ENCODE measurements around the gene METTL25B. TPM values are rescaled to one million over a fixed set of nuclear protein-coding genes. Genes with fewer than 3 reads are reported as not detected.

Gene METTL25B
- total and polyA plus RNA-seq, 2 of the 4 experiments (the other 2 are of a cell fraction), result 2.3 to 10.1 TPM

GRCh38 chr1:156714830-156715229, 13.4 kb upstream of the METTL25B start:
- H2AFZ ChIP-seq (replicated peaks; ENCODE audit: low read length, poor library complexity), result no peak overlapping the region
- DNase-seq, result no peak
- H3K4me2 ChIP-seq (ENCODE audit: low read depth, low read length), result no peak overlapping the region
- H2BK120ac ChIP-seq (ENCODE audit: low read depth, low read length), result no peak overlapping the region
- no peak overlapping the region for H3K18ac ChIP-seq (ENCODE audit: low read depth, low read length)
- peaks cover 12% of the 10 kb centered on the region for H3K4me1 ChIP-seq (ENCODE audit: control insufficient read depth, insufficient read depth, low read length)
- H3K9me1 ChIP-seq (ENCODE audit: insufficient read depth, low read length), result peaks cover 3% of the 10 kb centered on the region; the same call in 1 of the 2 replicates
- no peak overlapping the region for H3K4me3 ChIP-seq (ENCODE audit: insufficient read depth, low read depth, low read length)
- H2BK15ac ChIP-seq (ENCODE audit: low read depth, low read length), result no peak overlapping the region
- no peak overlapping the region for H2AK5ac ChIP-seq (ENCODE audit: low read depth, low read length)
- H3K23ac ChIP-seq (ENCODE audit: low read depth, low read length), result no peak overlapping the region
- no peak for ATAC-seq (ENCODE audit: low read depth)
- 78% methylated on average over 3 of the region's 3 CpGs; no CpG with 5 or more reads in 1 of the 2 experiments for WGBS, 2 experiments (ENCODE audit: extremely low coverage in 2 of 2, insufficient read length in 1 of 2)
- no peak overlapping the region for H2BK20ac ChIP-seq (ENCODE audit: low read depth, low read length)
- no peaks in the 10 kb centered on the region for H4K20me1 ChIP-seq (ENCODE audit: insufficient read depth, low read length)
- dilution Hi-C loops (cut with HindIII; ENCODE audit: low sequenced_read_pairs, unreplicated experiment) (no loop called here), intact Hi-C loops (cut with micrococcal nuclease) (no loop called here), in situ Hi-C loops (cut with MboI; ENCODE audit: low sequenced_read_pairs) (no loop called here)
- H3K9me3 ChIP-seq (ENCODE audit: control insufficient read depth, insufficient read depth, low read length), result no peaks in the 10 kb centered on the region
- no peak overlapping the region for H4K5ac ChIP-seq (ENCODE audit: low read depth, low read length)
- no peak overlapping the region for H3K14ac ChIP-seq (replicated peaks; ENCODE audit: low read depth, low read length)
- H3K36me3 ChIP-seq (ENCODE audit: control insufficient read depth, insufficient read depth, low read length), result peaks cover under 1% of the 10 kb centered on the region; the same call in 1 of the 2 replicates
- H3K9ac ChIP-seq (ENCODE audit: low read depth, low read length), result no peak overlapping the region
- H3K4ac ChIP-seq (ENCODE audit: low read depth, low read length), result no peak overlapping the region
- ChIA-PET CTCF (interaction anchor here (4.4 kb wide), 1 partner anchor 12 kb away, joined by 18 read pairs; no protein-coding TSS in a partner anchor), POLR2A (ENCODE audit: unreplicated experiment) (interaction anchor here (0.6 kb wide), 1 partner anchor 1409 kb away, joined by 4 read pairs; no protein-coding TSS in a partner anchor)
- TF ChIP-seq SMC3 (IDR thresholded peaks at IDR 0.05; ENCODE audit: low read depth, low read length) (no peak), RCOR1 (IDR thresholded peaks at IDR 0.05; ENCODE audit: insufficient replicate concordance, low read length) (no peak), RAD21 (IDR thresholded peaks at IDR 0.05; ENCODE audit: low read length) (no peak), BHLHE40 (IDR thresholded peaks at IDR 0.05; ENCODE audit: low read depth, low read length) (no peak), CEBPB (IDR thresholded peaks at IDR 0.05; ENCODE audit: low read depth, low read length) (no peak), POLR2A (IDR thresholded peaks at IDR 0.05; ENCODE audit: low read depth, low read length) (no peak), MAFK (IDR thresholded peaks at IDR 0.05; ENCODE audit: low read depth, low read length) (no peak), USF2 (IDR thresholded peaks at IDR 0.05; ENCODE audit: low read depth, low read length) (no peak), CTCF (conservative IDR thresholded peaks at IDR 0.05; ENCODE audit: low read depth, low read length) (no peak), CHD1 (IDR thresholded peaks at IDR 0.05; ENCODE audit: low read depth, low read length) (no peak), MAZ (IDR thresholded peaks at IDR 0.05; ENCODE audit: borderline replicate concordance, low read depth, low read length) (no peak)
- TF ChIP-seq, protein P1, sequence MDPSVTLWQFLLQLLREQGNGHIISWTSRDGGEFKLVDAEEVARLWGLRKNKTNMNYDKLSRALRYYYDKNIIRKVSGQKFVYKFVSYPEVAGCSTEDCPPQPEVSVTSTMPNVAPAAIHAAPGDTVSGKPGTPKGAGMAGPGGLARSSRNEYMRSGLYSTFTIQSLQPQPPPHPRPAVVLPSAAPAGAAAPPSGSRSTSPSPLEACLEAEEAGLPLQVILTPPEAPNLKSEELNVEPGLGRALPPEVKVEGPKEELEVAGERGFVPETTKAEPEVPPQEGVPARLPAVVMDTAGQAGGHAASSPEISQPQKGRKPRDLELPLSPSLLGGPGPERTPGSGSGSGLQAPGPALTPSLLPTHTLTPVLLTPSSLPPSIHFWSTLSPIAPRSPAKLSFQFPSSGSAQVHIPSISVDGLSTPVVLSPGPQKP (IDR thresholded peaks at IDR 0.05; ENCODE audit: borderline replicate concordance, low read depth, low read length), result no peak
- no peak overlapping the region for H4K91ac ChIP-seq (ENCODE audit: insufficient read depth, low read depth, low read length)
- BruUV-seq (replicated peaks), result no TSS peak
- H2BK5ac ChIP-seq (ENCODE audit: low read depth, low read length, poor library complexity, severe bottlenecking), result no peak overlapping the region
- H4K8ac ChIP-seq (ENCODE audit: low read depth in 2 of 2, low read length in 2 of 2), result no peak overlapping the region
- H3K27me3 ChIP-seq (ENCODE audit: control insufficient read depth, insufficient read depth, low read length), result no peaks in the 10 kb centered on the region
- H3K79me1 ChIP-seq (ENCODE audit: low read depth in 1 of 2, low read length in 2 of 2), result peaks cover 0 to 6% of the 10 kb centered on the region in 2 experiments; a peak in 1 of 4 replicates
- no peak overlapping the region for H2AK9ac ChIP-seq (replicated peaks; ENCODE audit: low read depth, low read length, poor library complexity)
- no peak overlapping the region for H3K56ac ChIP-seq (ENCODE audit: extremely low read depth, insufficient read depth, low read length)
- no peak overlapping the region for H3K27ac ChIP-seq (ENCODE audit: insufficient read depth, low read length)

All from IMR-90 (cell line).